AML-193 (cell line): ENCODE data around the gene ARHGEF4.
"Not testable (repeated sequence)": the region's sequence is repeated elsewhere in the genome, so short reads cannot be mapped to it uniquely, and the experiment has no call there.

Experiments used
- DNase-seq, 2 experiments: peaks; one replicate each; lab custom pipeline; 2025; lab: John Stamatoyannopoulos, UW

Gene ARHGEF4

DNA sequence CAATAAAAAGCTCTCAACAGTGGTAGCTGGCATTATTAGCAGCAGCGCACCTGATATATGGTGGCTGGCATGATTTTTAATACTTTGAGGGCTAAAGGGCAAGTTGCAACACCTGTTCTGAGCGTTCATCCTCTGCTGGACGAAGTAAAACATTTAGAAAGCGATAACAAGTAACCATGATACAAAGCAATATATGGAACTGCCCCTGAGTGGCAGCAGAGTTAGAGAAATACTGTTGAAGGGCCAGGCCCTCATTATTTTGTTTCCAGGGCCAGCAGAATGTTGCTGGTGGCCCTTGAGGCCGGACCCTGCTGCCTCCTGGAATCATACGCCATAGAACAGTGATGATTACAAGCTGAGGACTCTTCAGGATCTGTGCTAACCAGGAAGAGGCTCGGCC is 47.8 kb downstream of the ARHGEF4 start:
- no peak for DNase-seq

DNA sequence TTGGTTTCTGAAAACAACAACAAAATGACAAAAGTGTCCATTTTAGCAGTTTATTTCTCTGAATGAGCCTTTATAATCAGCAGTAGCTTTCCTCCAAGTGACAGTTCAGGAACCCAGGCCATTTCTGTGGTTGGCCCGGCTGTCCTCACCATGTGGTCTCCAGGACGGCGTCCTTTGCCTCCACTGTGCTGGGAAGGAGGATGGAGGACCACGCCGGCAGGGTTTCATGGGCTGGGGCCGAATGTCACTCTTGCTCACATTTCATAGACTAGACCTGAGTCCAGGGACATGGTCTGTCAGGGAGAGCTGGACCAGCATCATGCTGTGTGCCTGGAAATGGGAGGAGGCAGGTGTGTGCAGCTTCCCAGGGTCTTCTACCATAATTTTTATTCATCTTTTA is 50.9 kb downstream of the ARHGEF4 start:
- no peak for DNase-seq

DNA sequence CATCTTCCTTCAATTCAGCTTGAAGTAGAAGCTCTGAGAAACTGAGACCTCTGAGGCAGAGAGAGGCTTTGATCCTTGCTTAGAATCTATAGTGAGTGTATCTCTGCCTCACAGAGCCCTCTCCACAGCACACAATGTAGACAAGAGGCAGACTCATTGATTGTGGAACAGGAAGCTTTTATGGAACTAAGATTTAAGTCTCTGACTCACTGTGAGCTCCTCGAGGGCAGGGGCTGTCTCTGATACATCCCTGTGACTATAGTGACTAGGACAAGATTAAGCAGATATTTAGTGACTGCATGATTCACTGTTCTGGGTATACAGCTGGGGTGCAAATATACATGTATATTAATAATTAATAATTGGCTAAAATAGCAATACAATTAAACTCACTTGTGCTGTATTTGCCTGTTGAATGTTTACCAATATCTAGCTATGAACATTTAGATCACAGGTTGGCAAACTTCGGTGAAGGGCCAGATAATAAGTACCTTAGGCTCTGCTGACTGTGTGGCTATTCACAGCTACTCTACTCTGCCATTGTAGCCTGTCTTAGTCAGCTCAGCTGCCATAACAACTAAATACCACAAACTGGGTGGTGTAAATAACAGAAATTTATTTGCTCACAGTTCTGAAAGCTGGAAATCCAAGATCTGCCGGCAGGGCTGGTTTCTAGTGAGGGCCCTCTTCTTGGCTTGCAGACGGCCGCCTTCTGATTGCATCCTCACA is 54.4 kb downstream of the ARHGEF4 start:
- no peak for DNase-seq

DNA sequence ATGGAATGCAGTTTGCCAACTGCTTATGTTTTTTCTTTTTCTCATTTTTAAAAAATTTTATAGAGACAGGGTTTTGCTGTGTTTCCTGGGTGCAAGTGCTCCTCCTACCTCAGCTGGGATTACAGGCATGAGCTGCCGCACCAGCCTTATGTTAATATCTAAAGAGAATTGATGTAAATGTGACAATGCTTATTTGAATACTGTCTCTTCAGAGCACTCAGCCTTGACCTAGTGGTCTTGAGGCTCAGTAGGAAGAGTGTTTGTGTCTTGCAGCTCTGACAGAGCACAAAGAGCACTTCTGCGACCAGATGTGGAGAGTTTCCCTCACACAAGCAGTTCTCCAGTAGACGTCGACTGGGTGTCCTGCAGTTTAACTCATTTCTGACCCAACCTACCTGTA is 55.3 kb downstream of the ARHGEF4 start:
- DNase-seq, result no peak

DNA sequence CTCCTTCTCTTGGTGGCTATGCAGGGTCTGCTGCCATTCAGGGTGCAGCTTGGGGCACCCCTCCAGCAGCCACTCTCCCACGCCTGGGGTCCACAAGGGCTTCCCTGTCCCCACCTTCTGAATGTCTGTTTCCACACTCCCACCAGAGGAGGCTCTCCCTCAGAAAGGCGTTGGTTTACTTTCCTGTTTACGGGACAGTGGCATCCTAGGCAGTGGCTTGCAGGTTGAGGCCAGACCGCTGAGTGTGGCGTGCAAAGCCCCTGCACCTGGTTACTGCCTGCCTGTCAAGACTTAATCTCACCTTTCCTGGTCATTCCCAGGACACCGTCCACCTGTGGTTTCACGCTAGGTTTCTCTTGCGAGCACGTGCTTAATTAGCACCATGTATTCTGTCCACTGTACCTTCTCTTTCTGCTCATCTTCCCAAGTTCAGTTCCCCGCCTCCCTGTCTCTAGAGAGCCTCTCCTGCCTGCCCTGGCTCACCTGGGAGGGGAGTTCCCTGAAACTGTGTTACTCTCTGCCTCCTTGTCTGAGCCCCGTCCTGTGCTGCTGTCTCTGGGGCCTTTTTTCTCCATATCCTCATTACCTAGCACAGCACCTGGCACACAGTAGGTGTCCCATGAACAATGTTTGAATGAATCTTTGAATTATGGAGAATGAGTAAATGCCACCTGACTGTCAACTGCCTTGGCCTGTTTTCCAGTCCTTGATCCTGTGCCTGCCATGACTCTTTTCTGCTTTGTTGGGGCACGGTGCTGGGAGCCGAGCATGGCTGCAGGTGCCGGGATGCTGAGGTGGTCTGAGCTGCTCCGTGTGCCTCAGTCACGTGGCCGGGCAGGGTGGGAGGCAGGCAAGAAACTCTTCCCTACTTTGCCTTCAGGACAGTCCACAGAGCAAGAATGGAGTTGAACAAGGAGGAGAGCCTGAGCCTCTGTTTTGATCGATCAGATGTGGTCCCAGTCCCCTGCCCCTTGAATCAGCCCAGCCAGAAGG is 56.4 kb downstream of the ARHGEF4 start:
- no peak for DNase-seq

DNA sequence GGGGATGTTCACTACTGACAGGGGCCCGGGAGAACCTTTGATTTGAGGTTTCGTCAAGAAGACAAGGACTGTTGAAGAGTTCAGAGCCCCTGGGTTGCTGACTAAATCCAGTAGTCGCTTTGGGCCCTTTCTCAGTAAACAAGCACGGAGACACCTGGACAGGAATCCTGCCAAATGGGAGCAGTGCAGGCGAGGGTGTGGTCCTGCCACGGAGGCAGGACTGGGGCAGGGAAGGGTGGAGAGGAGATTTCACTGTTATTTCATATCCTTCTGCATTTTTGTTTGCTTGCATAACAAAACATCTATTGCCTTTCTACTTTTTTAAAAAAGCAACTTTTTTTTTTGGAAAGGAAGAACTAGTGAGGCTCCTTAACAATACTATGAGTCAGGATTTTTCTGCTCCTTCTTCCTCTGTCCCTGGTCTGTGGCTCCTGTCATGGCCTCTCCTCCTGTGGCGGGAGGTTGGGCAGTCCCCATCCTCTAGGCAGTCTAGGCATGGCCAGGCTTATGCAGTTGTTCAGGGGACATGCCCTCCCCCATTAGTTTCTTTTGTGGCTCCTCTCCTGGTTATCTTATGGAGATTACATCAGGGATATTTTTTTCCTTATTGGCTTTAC is 57.7 kb downstream of the ARHGEF4 start:
- no peak for DNase-seq

DNA sequence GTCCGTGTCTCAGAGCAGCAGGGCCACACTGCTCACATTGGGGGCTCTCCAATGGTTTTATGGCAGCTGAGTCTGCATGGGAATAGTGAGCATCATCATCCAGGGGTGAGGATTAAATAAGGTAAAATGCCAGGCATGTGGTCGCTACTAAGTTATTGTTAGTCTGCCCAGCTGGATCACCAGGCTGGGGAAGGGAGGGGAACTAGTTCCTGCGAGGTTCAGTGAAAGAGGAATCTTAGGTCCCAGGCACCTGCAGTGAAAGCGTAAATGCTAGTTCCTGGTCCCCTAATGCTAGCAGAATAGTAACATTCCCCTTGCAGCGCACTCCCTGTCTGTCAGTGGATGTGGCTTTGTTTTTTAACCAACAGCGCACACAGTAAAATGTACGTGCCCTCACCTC is 60.1 kb downstream of the ARHGEF4 start:
- no peak for DNase-seq

DNA sequence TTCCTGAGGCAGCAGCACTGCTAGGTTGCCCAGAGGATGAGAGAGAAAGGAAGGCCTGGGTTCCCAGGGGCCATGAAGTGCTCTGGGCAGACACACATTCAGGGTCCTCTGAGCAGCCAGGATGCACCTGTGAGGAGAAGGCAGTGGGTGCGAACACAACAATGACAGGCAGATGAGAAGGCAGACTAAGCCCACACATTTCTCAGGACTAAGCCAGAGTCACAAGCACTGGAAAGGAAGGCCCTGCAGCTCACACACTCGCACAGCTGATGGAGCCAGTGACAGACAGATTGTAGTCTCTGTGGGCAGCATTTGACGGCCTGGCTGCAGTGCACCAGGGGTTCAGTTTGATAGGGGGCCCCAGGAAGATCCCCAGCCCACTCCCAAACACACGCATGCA is 61.8 kb downstream of the ARHGEF4 start:
- DNase-seq, result no peak

DNA sequence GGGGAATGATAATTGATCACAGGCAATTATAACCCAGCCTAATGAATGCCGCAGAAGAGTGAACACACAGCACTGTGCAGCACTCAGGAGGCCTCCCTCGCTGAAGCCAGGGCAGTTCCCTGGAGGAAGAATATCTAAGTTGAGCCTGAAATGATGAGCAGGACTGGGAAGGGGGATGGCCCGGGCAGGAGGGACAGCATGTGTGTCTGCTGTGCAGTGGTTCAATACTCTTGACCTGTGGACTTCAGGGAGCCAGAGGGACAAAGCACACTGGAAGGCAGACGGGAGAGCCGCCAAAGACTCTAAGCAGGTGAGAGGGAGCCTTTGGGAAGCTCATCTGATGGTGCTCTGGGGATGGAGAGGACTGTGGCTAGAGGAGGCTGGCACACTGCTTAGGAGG is 62.6 kb downstream of the ARHGEF4 start:
- no peak for DNase-seq

DNA sequence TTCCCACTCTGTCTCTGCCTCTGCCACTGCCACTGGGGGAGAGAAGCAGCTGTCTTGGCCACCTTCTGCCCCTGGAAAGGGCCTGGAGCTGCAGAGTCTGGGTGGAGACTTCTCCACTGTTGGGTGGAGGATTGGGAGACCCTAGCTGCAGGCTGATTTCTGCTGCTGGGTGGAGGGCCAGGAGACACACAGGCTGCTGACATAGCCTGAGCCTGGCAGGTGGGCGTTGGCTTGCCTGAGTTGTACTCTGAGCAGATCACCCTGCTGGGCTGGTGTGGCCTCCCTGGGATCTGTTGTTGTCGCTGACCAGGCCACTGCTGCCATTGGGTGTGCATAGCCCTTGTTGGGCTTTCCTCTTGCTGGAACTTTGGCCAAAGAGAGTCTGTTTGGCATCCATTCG is 64.3 kb downstream of the ARHGEF4 start:
- DNase-seq, result no peak

DNA sequence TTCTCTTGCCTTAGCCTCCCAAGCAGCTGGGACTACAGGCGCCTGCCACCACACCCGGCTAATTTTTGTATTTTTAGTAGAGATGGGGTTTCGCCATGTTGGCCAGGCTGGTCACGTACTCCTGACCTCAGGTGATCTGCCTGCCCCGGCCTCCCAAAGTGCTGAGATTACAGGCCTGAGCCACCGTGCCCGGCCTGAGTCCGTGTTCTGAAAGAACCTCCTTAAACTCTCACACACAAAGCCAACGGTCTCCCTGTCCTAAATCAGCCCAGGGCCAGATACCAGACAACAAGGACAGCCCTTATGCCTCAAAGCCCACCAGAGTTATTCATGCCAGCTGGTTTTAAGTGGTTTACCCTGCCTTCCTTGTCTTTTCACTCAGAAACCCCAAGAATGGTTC is 64.9 kb downstream of the ARHGEF4 start:
- DNase-seq, result not testable (repeated sequence)

DNA sequence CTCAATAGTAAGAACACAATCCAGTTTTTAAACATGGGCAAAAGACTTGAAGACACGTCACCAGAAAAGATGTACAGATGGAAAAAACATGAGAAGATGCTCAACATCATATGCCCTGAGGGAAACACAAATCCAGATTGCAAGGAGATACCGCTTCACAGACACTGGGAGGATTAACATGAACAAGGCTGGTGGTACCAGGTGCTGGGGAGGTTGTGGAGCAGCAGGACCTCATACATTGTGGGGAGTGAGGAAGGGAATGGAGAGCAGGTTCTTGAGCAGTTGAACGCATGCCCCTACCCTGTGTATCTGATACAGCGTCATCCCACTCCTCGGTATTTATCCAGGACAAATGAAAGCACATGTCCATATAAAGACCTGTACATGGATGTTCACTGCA is 72.1 kb downstream of the ARHGEF4 start:
- no peak for DNase-seq

DNA sequence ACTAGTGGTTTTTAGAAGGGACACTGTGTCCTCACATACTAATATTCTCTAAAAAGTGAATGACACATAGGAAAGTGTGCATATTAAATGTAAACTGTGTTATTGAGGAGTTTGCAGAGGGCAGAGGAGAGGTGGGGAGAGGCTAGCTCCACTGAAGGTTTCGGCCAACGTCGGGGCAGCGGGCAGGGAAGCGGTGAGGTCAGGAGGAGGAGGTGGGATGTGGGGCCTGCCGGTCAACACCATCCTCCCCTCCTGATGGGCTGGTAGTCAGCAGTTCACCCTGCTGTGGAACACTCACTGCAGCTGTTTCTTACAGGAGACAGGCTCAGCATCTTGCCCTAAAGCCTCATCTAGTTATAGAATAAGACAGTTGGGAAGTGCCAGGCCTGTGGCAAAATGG is 74.2 kb downstream of the ARHGEF4 start:
- no peak for DNase-seq

DNA sequence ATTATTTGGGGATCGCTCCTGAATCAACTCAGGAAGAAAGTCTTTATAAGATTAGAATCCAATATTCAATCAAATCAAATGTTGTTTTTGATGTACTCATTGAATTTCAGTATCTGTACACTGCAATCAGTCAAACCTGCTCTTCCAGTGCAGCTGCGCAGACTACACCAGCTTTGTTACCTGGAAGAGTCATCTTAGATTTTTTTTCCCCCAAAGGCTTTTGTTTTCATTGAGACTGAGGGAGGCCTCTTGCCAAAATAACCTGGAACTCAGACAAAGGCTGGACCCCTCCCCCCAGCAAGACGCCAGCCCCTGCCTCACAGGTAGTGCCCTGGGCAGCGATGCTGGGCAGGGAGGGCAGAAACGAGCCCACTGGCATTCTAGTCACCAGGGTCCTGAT is 74.8 kb downstream of the ARHGEF4 start:
- DNase-seq, result no peak

DNA sequence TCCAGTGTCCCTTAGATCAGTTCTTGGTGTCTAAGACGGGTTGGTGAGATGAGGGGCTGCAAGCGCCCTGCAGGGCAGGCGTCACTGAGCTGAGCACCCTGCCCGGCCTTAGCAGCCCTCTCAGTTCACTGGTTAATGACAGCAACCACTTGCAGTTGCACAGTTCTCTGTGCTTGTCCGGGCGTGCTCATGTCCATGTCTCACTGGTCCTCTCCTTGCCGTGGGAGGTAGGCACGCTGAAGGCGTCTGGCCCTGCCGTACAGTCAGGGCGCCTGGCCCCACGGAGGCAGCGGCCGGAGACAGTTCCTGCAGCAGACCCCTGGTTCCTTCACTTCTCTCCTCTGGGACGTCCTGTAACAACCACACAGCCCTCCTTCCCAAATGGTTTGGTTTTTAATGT is 75.3 kb downstream of the ARHGEF4 start:
- DNase-seq, result no peak

DNA sequence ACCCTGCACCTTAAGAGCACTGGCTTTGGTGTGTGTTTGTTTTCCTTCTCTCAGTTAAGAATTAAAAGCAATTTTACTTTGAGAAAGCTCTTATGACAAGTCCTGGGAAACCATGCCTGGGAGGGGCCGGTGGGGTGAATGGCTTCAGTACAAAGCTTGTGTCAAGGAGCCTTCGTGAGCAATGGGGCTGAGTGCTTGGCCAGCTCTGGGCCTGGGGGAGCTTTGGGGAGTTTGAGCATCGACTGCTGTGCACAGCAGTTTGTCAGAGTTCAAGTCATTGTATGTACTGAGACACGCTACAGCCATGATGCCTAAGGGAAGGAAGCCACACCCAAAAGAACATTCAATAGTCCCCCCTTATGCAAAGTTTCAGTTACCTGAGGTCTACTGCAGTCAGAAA is 75.8 kb downstream of the ARHGEF4 start:
- DNase-seq, result no peak

DNA sequence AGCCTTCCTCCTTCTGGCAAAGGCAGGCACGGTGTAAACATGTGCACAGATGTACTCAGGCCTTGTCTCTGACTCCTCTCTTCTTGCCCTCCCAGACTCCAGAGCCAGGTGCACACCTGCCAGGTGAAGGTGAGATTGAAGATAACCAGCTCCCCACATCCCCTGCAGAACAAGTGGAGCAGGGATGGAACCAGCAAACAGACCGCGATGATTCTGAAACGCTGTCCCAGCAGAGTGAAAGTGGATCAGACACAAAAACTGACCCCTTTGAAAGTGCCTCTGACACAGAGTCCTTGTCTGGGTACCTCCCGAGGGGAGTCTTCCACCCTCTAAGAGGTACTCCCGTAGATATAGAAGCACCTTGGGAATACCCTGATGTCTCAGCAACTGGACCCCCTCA is 77.2 kb downstream of the ARHGEF4 start:
- no peak for DNase-seq

DNA sequence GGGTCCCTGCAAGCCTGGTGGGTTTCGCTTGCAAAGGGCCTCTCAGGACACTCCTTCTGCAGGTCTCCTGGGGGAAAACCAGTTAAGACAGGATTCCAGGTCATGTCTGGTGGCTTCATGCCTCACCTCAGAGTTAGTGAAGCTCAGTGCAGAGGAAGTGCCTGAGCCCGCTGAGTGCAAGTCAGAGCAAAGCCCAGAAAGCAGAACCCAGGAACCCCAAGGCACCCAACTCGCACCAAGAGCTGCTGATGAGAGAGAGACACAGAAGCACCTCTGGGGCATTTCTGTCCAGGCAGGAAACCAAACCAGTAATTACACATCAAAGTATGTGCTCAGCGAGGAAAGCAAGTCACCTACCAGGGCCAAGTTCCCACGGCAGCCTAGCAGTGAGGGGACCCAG is 78.4 kb downstream of the ARHGEF4 start:
- DNase-seq, result no peak

DNA sequence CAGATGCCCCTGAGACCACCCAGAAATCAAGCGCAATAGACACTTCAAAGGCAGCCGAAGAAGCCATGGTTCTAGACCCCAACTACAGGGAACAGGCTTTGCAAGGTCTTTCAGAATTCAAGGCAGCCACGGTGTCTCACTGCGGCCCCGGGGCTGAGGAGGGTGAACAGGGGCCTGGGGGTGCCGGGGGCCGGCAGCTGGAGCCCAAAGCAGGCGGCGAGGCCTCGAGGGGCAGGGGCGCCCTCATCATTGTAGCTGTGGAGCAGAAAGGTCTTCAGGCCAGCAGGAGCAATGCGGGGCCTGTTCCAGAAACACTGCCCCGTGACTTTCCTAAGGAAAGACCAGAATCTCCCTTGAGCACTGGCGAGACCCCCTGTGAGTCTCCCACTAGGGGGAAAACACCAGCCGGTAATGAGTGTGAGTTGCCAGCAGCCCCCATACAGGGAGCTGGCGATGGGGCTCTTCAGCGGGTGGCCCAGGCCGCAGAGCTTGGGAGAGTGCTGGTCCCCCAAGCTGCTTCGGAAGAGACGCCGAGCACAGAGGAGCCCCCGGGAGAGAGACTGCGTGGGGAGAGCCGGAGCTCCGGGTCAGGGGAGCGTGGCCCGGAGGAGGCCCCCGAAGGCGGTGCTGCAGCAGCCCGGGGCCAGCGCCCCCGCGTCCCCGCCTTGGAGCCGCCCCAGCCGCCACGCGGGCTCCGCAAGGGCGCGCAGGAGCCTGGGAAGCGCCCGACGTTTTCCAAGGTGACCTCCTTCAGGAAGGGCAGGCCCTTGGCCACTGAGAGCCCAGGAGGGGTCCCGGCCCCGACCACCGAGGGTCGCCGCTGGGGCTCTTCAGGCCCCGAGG is 79.1 kb downstream of the ARHGEF4 start:
- no peak for DNase-seq

DNA sequence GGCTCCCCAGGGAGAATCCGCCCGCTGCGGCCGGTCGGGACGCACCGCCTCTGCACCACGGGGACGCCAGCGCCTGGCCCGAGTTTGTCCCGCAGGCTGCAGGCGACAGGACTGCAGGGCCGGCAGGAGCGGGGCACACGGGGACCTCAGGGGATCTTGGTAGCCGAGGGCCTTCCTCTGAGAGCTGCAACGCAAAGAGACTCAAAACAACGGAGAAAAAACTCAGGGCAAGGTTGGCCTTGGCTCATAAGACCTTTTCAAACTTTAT is 79.7 kb downstream of the ARHGEF4 start:
- DNase-seq, result no peak

DNA sequence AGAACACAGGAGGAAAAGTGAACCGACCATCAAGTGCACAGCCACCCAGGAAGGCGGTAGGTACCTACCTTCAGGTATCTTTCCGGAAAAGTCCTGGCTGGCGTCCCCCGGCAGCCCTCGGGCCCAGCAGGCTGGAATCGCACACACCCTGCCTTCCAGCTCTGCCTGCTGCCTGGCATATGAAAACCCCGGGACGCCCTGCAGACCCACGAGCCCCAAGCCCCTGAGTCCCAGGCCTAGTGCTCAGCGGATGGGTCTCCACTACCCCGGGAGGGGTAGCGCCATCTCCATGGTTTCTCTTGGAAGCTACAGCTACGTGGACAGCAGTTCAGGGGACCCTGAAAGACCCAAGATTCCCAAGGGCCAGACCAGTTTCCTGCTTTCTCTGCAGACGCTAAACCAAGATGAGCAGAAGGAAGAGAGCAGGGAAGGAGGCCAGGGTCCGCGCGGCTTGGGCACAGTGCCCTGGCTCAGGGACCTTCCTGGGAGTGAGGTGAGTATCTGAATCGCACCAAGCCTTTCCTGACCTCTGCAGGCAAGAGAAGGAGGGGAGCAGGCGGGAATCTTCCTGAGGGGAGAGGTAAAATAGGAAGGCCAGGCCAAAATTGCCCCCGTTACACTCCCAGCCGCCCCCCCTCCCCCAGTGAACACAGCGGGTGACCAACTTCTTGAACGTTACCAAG is 80.4 kb downstream of the ARHGEF4 start:
- DNase-seq, result no peak

DNA sequence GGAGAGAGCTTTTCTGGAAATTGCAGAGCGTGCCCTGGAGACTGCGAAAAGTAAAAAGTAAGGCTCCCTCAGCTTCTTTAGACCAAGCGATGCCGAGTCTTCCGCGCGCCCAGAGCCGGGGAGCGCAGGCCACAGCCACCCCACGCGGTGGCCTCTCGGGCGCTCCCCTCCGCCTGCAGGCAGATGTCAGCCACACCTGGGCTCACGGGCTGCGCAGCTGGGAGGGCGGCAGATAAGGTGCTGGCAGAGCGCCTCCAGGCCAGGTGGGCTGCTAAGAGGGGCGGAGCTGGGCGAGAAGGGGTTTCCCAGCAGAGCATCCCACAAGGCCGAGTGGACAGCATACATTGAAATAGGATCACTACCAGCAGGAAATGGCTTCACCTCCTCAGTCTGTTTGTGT is 81.7 kb downstream of the ARHGEF4 start:
- no peak for DNase-seq
